Measurements from ENCODE around the gene CNNM4.

Gene CNNM4

GRCh38 chr2:96739076-96739632 lies 21.5 kb upstream of the CNNM4 start:
- peaks cover 2% of the 10 kb centered on the region for H3K27me3 Mint-ChIP-seq (ENCODE audit: low read depth, poor library complexity)
- H3K4me3 Mint-ChIP-seq = peak overlapping the region; percentile 99
- peak overlapping the region; percentile 95 for H3K27ac Mint-ChIP-seq
- H3K9me3 Mint-ChIP-seq = no peaks in the 10 kb centered on the region
- no peak for DNase-seq
- H3K4me1 Mint-ChIP-seq = peaks cover 46% of the 10 kb centered on the region
- TF ChIP-seq CTCF (IDR thresholded peaks at IDR 0.05) = no peak
- peaks cover 27% of the 10 kb centered on the region for H3K36me3 Mint-ChIP-seq (ENCODE audit: low read depth)

DNA sequence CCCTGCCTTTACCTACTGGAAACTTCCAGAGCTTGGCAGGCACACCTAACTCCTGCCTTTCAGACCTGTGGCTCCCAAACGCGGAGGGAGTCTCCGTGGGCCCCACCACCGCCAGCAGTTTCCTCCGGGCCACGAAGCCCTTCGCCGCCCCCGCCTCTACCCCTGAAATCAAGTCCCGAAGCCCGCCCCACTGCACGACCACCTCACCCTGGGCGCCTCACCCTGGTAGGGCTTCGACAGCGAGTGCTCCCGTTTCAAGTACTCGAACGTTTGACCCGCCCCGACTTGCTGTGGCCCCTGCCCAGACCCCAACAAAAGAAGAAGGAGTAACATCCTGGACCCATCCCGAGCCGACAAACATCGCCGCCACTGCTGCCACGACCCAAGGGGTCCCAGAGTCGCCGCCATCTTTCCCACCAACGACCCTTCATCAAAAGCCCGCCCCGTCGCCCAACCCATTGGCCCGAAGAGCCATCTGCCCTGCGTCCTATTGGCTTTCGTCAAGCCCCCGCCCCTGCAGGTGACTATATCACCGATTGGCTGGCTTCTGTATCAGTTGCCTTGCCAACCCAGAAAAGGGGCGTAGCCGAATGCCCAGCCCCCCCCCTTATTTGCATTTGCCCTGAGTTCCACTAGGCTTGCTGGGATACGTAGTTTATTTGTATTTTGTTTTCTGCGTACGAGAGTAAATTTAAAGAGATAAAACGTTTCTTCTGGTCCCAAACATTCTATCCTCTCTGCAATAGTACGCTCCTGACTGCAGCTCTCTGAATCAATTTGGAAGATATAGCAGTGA lies 20.9 kb upstream of the CNNM4 start, which contains the start of gene LMAN2L:
Gene LMAN2L (minus strand): TSS at position 432 of the 796 bp plus-strand sequence. CDS start 24 bp downstream, at position 408.
- peak within 1 kb of the TSS; percentile 95 for H3K27ac Mint-ChIP-seq
- no peaks in the 10 kb centered on the region for H3K9me3 Mint-ChIP-seq
- peak within 1 kb of the TSS; percentile 99 for H3K4me3 Mint-ChIP-seq

GRCh38 chr2:96747061-96747617 lies 13.6 kb upstream of the CNNM4 start:
- TF ChIP-seq CTCF (IDR thresholded peaks at IDR 0.05) = no peak
- Mint-ChIP-seq H3K27ac (no peak overlapping the region), H3K36me3 (ENCODE audit: low read depth) (no peaks in the 10 kb centered on the region), H3K4me1 (peaks cover 20% of the 10 kb centered on the region), H3K9me3 (no peaks in the 10 kb centered on the region), H3K4me3 (no peak overlapping the region), H3K27me3 (ENCODE audit: low read depth, poor library complexity) (peaks cover 28% of the 10 kb centered on the region)
- no peak for DNase-seq

More for the DNA sequence above, 20.9 kb upstream of the CNNM4 start, which contains the start of gene LMAN2L:
- peak; percentile 95 for DNase-seq
- Mint-ChIP-seq H3K27me3 (ENCODE audit: low read depth, poor library complexity) (peaks cover 9% of the 10 kb centered on the region), H3K4me1 (peaks cover 46% of the 10 kb centered on the region), H3K36me3 (ENCODE audit: low read depth) (peaks cover 20% of the 10 kb centered on the region)
- TF ChIP-seq CTCF (IDR thresholded peaks at IDR 0.05) = no peak

- TF ChIP-seq CTCF (IDR thresholded peaks at IDR 0.05) = no peak
- H3K27ac Mint-ChIP-seq = no peak overlapping the region
- no peak overlapping the region for H3K4me3 Mint-ChIP-seq
- no peaks in the 10 kb centered on the region for H3K36me3 Mint-ChIP-seq (ENCODE audit: low read depth)
- peaks cover 17% of the 10 kb centered on the region for H3K27me3 Mint-ChIP-seq (ENCODE audit: low read depth, poor library complexity)
- no peak for DNase-seq
- peaks cover 16% of the 10 kb centered on the region for H3K4me1 Mint-ChIP-seq
- H3K9me3 Mint-ChIP-seq = no peaks in the 10 kb centered on the region
Measured at GRCh38 chr2:96751800-96752199, 8.9 kb upstream of the CNNM4 start.

GRCh38 chr2:96753661-96754282 lies 6.9 kb upstream of the CNNM4 start:
- Mint-ChIP-seq H3K4me3 (no peak overlapping the region), H3K4me1 (peaks cover 5% of the 10 kb centered on the region), H3K36me3 (ENCODE audit: low read depth) (no peaks in the 10 kb centered on the region), H3K9me3 (no peaks in the 10 kb centered on the region), H3K27me3 (ENCODE audit: low read depth, poor library complexity) (peaks cover 3% of the 10 kb centered on the region), H3K27ac (no peak overlapping the region)
- TF ChIP-seq CTCF (IDR thresholded peaks at IDR 0.05) = no peak
- DNase-seq = no peak

Data from nephron progenitor cell (in vitro differentiated cells).